ENCODE results near the gene WDR86.

WDR86 gene

GRCh38 chr7:151390598-151391357 is 19.1 kb downstream of the WDR86 start:
- DNase-seq (ENCODE audit: low spot score): no peak

- no peak for DNase-seq (ENCODE audit: low spot score)
These were observed 19.9 kb downstream of the WDR86 start for GRCh38 chr7:151389768-151390597.

GRCh38 chr7:151389096-151389767 is 20.6 kb downstream of the WDR86 start:
- no peak for DNase-seq (ENCODE audit: low spot score)

GRCh38 chr7:151388430-151388829 is 21.4 kb downstream of the WDR86 start:
- DNase-seq (ENCODE audit: low spot score): no peak

- DNase-seq (ENCODE audit: low spot score): no peak
These were observed 21.9 kb downstream of the WDR86 start for GRCh38 chr7:151388007-151388297.

GRCh38 chr7:151387161-151388006 is 22.5 kb downstream of the WDR86 start:
- DNase-seq (ENCODE audit: low spot score): no peak

GRCh38 chr7:151386301-151387160 is 23.3 kb downstream of the WDR86 start:
- peak; percentile 26 for DNase-seq (ENCODE audit: low spot score)

GRCh38 chr7:151385626-151386300 is 24.1 kb downstream of the WDR86 start:
- DNase-seq (ENCODE audit: low spot score): no peak

GRCh38 chr7:151384776-151385625 is 24.8 kb downstream of the WDR86 start:
- DNase-seq (ENCODE audit: low spot score): no peak

- no peak for DNase-seq (ENCODE audit: low spot score)
These were observed 25.5 kb downstream of the WDR86 start for GRCh38 chr7:151384352-151384697.

GRCh38 chr7:151383638-151384351 is 26.0 kb downstream of the WDR86 start:
- no peak for DNase-seq (ENCODE audit: low spot score)

- DNase-seq (ENCODE audit: low spot score): no peak
These were observed 27.6 kb downstream of the WDR86 start for GRCh38 chr7:151382079-151382885.

GRCh38 chr7:151381348-151382078 is 28.3 kb downstream of the WDR86 start:
- no peak for DNase-seq (ENCODE audit: low spot score)

GRCh38 chr7:151381098-151381347 is 28.8 kb downstream of the WDR86 start:
- DNase-seq (ENCODE audit: low spot score): no peak

- DNase-seq (ENCODE audit: low spot score): no peak
These were observed 29.4 kb downstream of the WDR86 start for GRCh38 chr7:151380199-151381097.

- DNase-seq (ENCODE audit: low spot score): no peak
These were observed 30.2 kb downstream of the WDR86 start for GRCh38 chr7:151379534-151380198.

All from SW480 (cell line).